HCT116 (cell line): Measurements from ENCODE around the gene RHOG.

Experiments
- ELF1 ChIP-seq: IDR thresholded peaks from 2 replicates; pipeline ENCODE4 v1.6.1; 2012; ENCODE audit warnings: low read depth, borderline replicate concordance
- TF ChIP-seq, protein P1 (sequence below), 3 experiments: fragments of 200-600 bp in 1 of 3; sonication (generic) in 1 of 3; IDR thresholded peaks in 2 of 3; conservative IDR thresholded peaks in 1 of 3; 2 replicates each; pipeline ENCODE4 v1.5.1; 2012 to 2017; ENCODE audit warnings: low read depth in 2 of 3, low read length in 2 of 3, antibody characterized with exemption in 1 of 3, borderline replicate concordance in 1 of 3, control low read depth in 1 of 3, mild to moderate bottlenecking in 1 of 3, mixed read lengths in 1 of 3, mixed run types in 1 of 3, moderate library complexity in 1 of 3; ENCODE audit not compliant: insufficient read depth in 1 of 3

- TF ChIP-seq, protein P1, sequence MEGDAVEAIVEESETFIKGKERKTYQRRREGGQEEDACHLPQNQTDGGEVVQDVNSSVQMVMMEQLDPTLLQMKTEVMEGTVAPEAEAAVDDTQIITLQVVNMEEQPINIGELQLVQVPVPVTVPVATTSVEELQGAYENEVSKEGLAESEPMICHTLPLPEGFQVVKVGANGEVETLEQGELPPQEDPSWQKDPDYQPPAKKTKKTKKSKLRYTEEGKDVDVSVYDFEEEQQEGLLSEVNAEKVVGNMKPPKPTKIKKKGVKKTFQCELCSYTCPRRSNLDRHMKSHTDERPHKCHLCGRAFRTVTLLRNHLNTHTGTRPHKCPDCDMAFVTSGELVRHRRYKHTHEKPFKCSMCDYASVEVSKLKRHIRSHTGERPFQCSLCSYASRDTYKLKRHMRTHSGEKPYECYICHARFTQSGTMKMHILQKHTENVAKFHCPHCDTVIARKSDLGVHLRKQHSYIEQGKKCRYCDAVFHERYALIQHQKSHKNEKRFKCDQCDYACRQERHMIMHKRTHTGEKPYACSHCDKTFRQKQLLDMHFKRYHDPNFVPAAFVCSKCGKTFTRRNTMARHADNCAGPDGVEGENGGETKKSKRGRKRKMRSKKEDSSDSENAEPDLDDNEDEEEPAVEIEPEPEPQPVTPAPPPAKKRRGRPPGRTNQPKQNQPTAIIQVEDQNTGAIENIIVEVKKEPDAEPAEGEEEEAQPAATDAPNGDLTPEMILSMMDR (IDR thresholded peaks at IDR 0.05 in 2 of 3, conservative IDR thresholded peaks at IDR 0.05 in 1 of 3; ENCODE audit: borderline replicate concordance in 1 of 3, insufficient read depth in 1 of 3, low read depth in 2 of 3, low read length in 2 of 3): no peak
- TF ChIP-seq ELF1: no peak
Measured at GRCh38 chr11:3853899-3854659, 13.3 kb upstream of the RHOG start.
